Suprapubic skin (tissue), 4 donors: ENCODE measurements around the gene LIPC. TPM values are rescaled to one million over a fixed set of nuclear protein-coding genes. Genes with fewer than 3 reads are reported as not detected.

Experiments
- DNase-seq, 2 donors: peaks; one replicate each; pipeline ENCODE4 v3.0.0-alpha.2; 2019; ENCODE audit warnings: low spot score in 2 of 2
- H3K27ac ChIP-seq: fragments of 200-600 bp; sonication (generic); one replicate; pipeline ENCODE4 v1.5.1; 2019
- H3K27me3 ChIP-seq: fragments of 200-600 bp; sonication (generic); one replicate; pipeline ENCODE4 v1.5.1; 2019
- H3K36me3 ChIP-seq: fragments of 200-600 bp; sonication (generic); one replicate; pipeline ENCODE4 v1.5.1; 2019
- H3K4me1 ChIP-seq: fragments of 200-600 bp; sonication (generic); one replicate; pipeline ENCODE4 v1.5.1; 2019
- H3K4me3 ChIP-seq: fragments of 200-600 bp; sonication (generic); one replicate; pipeline ENCODE4 v1.5.1; 2019; ENCODE audit warnings: mild to moderate bottlenecking
- H3K9me3 ChIP-seq: fragments of 200-600 bp; sonication (generic); one replicate; pipeline ENCODE4 v1.5.1; 2019
- EP300 ChIP-seq: sonication (generic); formaldehyde crosslinking; IDR thresholded peaks from one replicate; pipeline ENCODE4 v1.6.1; 2017; ENCODE audit warnings: antibody characterized with exemption
- POLR2A ChIP-seq, 2 donors: fragments of 450-650 bp; IDR thresholded peaks; one replicate each; pipeline ENCODE4 v1.6.1; 2017; ENCODE audit warnings: antibody characterized with exemption in 2 of 2, mild to moderate bottlenecking in 2 of 2, moderate library complexity in 2 of 2
- POLR2AphosphoS5 ChIP-seq, 3 donors: sonication (generic); formaldehyde crosslinking; IDR thresholded peaks; one replicate each; pipeline ENCODE4 v1.6.1; 2017; ENCODE audit warnings: antibody characterized with exemption in 3 of 3
- WGBS: methylation state at CpG from one replicate; pipeline ENCODE4 v1.1.5; 2018; 5-methylcytosine and 5-hydroxymethylcytosine counted together
- total RNA-seq, 4 donors: library from RNA; depleted of rRNA; stranded (reverse); fragments of >200 nt; gene quantifications; one replicate each; pipeline ENCODE4 v1.1.0, GENCODE V29; 2016
- TF ChIP-seq, protein P1 (sequence below), 2 donors: fragments of 200-600 bp in 1 of 2; fragments of 450-650 bp in 1 of 2; sonication (generic) in 1 of 2; IDR thresholded peaks; one replicate each; pipeline ENCODE4 v1.5.1; 2016 to 2019; ENCODE audit warnings: antibody characterized with exemption in 2 of 2, mild to moderate bottlenecking in 1 of 2, moderate library complexity in 1 of 2

Gene LIPC
- total RNA-seq, 4 donors from 2014 or later = 0.26 to 0.96 TPM; not detected in 2

DNA sequence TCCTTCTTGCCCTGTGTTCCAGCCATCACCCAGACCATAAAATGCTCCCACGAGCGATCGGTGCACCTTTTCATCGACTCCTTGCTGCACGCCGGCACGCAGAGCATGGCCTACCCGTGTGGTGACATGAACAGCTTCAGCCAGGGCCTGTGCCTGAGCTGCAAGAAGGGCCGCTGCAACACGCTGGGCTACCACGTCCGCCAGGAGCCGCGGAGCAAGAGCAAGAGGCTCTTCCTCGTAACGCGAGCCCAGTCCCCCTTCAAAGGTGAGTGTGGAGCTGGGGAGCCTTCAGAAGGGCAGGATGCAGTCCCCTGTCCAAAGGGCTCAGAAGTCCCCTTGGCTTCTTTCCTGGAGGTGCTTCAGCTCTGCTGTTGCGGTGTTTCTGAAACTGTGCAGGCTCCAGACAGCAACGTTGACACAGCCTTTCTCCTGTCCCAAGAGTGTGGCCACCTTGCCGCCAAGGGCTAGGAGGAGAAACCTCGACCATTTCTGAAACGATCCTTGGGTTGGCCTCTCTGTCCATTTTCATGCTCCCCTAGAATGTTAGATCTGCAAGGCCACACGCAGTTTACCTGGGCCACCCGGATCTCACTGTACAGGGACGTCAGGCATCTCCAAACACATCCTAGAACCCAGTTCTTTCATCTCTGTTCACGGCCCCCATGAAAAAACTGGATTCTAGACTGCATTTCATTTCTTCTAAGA, 116.7 kb downstream of the LIPC start:
- no peaks in the 10 kb centered on the region for H3K27me3 ChIP-seq
- TF ChIP-seq POLR2A (IDR thresholded peaks at IDR 0.05) (no peak), POLR2AphosphoS5 (IDR thresholded peaks at IDR 0.05) (no peak), EP300 (no peak)
- TF ChIP-seq, protein P1, sequence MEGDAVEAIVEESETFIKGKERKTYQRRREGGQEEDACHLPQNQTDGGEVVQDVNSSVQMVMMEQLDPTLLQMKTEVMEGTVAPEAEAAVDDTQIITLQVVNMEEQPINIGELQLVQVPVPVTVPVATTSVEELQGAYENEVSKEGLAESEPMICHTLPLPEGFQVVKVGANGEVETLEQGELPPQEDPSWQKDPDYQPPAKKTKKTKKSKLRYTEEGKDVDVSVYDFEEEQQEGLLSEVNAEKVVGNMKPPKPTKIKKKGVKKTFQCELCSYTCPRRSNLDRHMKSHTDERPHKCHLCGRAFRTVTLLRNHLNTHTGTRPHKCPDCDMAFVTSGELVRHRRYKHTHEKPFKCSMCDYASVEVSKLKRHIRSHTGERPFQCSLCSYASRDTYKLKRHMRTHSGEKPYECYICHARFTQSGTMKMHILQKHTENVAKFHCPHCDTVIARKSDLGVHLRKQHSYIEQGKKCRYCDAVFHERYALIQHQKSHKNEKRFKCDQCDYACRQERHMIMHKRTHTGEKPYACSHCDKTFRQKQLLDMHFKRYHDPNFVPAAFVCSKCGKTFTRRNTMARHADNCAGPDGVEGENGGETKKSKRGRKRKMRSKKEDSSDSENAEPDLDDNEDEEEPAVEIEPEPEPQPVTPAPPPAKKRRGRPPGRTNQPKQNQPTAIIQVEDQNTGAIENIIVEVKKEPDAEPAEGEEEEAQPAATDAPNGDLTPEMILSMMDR (IDR thresholded peaks at IDR 0.05) = no peak
- 95% methylated on average over 21 of the region's 26 CpGs for WGBS
- peaks cover 20% of the 10 kb centered on the region for H3K4me1 ChIP-seq
- no peaks in the 10 kb centered on the region for H3K36me3 ChIP-seq
- no peaks in the 10 kb centered on the region for H3K9me3 ChIP-seq
- no peak for DNase-seq
- no peak overlapping the region for H3K4me3 ChIP-seq
- no peak overlapping the region for H3K27ac ChIP-seq

DNA sequence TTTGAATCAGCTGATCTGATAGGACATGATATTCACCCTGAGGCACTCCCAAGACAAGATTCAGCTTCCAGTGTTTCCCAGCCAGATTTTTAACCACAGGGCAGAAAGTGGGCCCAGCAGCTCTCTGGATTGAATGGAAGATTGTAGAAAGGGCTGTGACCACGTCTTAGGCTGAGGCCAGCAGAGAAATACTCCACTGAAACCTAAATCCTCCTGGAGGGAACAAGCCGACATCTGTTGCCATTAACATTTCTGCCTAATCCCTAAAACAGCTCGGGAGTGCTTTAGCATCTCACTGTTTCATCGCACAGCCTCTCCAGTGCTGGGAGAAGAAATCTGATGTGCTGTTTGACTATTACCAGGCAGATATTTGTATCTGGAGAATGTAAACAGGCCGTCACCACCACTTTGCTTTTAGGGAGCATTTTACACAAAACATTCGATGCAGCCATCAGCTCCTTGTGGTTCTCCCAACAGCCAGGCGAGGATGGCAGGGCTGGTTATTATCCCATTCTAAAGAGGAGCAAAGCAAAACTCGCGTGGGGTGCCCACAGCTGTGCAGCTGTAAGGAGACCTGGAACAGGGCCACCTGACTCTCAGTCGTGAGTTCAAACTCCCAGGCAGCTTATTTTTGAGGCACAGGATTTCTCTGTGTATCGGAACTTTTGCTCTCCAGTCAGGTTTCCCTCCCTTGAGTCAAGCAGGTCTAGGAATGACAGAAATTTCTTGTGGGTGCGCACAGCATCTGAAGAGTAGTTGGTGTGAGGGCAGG, 117.4 kb downstream of the LIPC start:
- 78% methylated on average over 12 of the region's 12 CpGs for WGBS
- Histone ChIP-seq H3K9me3 (no peaks in the 10 kb centered on the region), H3K27me3 (no peaks in the 10 kb centered on the region), H3K36me3 (no peaks in the 10 kb centered on the region), H3K27ac (no peak overlapping the region), H3K4me3 (no peak overlapping the region), H3K4me1 (peaks cover 20% of the 10 kb centered on the region)
- DNase-seq = no peak
- no peak for TF ChIP-seq POLR2AphosphoS5 (IDR thresholded peaks at IDR 0.05)
- no peak for TF ChIP-seq POLR2A (IDR thresholded peaks at IDR 0.05)

DNA sequence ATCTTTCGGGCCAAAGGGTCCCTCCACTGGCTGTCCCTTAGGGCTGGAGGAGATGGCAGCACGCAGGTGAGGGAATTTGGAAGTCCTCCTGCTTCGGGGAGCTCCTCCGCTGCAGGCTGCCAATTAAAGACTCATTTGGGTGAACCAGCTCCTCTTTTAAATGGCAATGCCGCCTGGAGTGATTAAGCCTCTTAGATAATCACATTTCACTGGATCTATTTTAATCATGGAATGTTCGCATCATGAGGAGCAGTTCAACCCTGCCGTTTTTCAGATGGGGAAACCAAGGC, 117.9 kb downstream of the LIPC start:
- WGBS = 87% methylated on average over 7 of the region's 7 CpGs
- no peak overlapping the region for H3K27ac ChIP-seq
- no peaks in the 10 kb centered on the region for H3K27me3 ChIP-seq

DNA sequence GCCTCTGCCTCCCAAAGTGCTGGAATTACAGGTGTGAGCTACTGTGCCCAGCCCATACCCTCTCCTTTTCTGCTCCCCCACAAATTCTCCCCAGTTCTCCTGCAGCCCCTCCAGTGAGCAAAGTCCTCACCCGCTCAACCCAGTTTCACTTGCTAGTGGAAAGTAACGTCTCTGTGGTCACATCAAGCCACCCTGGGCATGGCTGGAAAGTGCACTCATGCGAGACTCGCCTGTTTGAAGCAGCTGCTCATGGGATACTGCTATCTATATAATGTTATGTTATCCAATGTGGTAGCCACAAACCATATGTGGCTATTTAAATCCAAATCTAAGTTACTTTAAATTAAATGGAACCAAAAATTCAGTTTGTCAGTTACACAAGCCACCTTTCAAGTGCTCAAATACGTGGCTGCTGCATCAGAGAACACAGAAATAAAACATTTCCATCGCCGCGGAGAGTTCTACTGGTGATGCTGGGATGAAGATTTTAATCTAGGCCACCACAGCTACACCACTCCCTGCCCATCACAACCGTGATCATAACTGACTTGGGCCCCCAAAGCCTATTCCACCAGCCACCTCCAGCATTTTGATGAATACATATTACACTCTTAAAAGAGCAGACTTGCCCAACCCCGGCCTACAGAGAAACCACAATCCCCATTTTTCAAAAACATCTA, 119.4 kb downstream of the LIPC start:
- Histone ChIP-seq H3K36me3 (no peaks in the 10 kb centered on the region), H3K27me3 (no peaks in the 10 kb centered on the region), H3K4me3 (no peak overlapping the region), H3K4me1 (peaks cover 20% of the 10 kb centered on the region), H3K9me3 (no peaks in the 10 kb centered on the region), H3K27ac (no peak overlapping the region)
- TF ChIP-seq, protein P1 (IDR thresholded peaks at IDR 0.05) = no peak
- no peak for TF ChIP-seq POLR2A (IDR thresholded peaks at IDR 0.05)
- TF ChIP-seq POLR2AphosphoS5 (IDR thresholded peaks at IDR 0.05) = no peak
- TF ChIP-seq EP300 = no peak
- DNase-seq = no peak
- 85% methylated on average over 10 of the region's 10 CpGs for WGBS

More for the DNA sequence above, 117.9 kb downstream of the LIPC start:
- Histone ChIP-seq H3K4me1 (peaks cover 20% of the 10 kb centered on the region), H3K9me3 (no peaks in the 10 kb centered on the region), H3K4me3 (no peak overlapping the region), H3K36me3 (no peaks in the 10 kb centered on the region)
- no peak for TF ChIP-seq POLR2AphosphoS5 (IDR thresholded peaks at IDR 0.05)
- TF ChIP-seq EP300 = no peak
- no peak for TF ChIP-seq POLR2A (IDR thresholded peaks at IDR 0.05)
- TF ChIP-seq, protein P1 (IDR thresholded peaks at IDR 0.05) = no peak
- DNase-seq = no peak

DNA sequence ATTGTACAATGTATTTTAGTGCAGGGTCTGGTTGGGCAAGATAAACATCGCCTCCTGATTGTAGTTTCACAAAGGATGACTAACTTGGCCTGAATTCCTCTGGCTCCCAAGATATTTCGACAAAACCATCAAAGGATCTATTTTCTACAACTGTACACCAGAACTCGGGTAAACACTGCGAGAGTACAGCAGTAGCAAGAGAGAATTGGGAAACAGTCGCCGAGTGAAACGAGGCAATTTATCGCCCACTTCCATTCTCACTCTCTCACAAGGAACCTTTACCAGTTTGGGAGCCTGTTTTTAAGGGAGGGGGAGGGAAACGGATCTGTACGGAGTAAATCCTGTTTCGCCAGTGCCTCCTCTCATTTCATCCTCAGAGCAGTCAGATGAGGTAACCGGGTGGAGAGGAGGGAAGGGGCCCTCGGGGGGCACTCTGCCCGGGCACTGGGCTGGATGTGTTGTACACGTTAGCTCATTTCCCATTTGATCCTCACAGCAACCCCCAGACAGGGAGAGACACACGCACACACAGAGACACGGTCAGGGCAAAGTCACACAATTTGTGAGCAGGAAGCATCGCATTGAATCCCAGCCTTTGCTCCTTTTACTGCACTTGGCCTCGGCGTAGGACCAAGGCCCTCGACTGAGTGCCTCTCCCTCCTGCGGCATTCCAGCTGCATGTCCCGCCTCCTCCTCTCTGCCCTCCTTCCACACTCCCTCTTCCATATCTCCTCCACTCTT, 120.1 kb downstream of the LIPC start:
- no peak for DNase-seq
- 50% methylated on average over 23 of the region's 23 CpGs for WGBS
- Histone ChIP-seq H3K27ac (peak overlapping the region; percentile 84), H3K4me1 (peaks cover 24% of the 10 kb centered on the region), H3K36me3 (no peaks in the 10 kb centered on the region), H3K9me3 (no peaks in the 10 kb centered on the region), H3K4me3 (peak overlapping the region; percentile 21), H3K27me3 (no peaks in the 10 kb centered on the region)
- TF ChIP-seq POLR2A (IDR thresholded peaks at IDR 0.05) = no peak
